Nephron progenitor cell (in vitro differentiated cells): Measurements from ENCODE around the gene PCDHAC2.

Experiments used
- DNase-seq: peaks from one replicate; pipeline ENCODE4 v3.0.0; 2021
- H3K27ac Mint-ChIP-seq: 2 replicates; pipeline ENCODE4 v1.8.0; 2021; ENCODE audit warnings: mild to moderate bottlenecking, moderate library complexity, mixed read lengths
- H3K27me3 Mint-ChIP-seq: 2 replicates; pipeline ENCODE4 v1.8.0; 2021; ENCODE audit warnings: mild to moderate bottlenecking, low read depth, mixed read lengths; ENCODE audit not compliant: poor library complexity
- H3K36me3 Mint-ChIP-seq: 2 replicates; pipeline ENCODE4 v1.8.0; 2021; ENCODE audit warnings: low read depth, mixed read lengths
- H3K4me1 Mint-ChIP-seq: 2 replicates; pipeline ENCODE4 v1.8.0; 2021; ENCODE audit warnings: mixed read lengths
- H3K4me3 Mint-ChIP-seq: 2 replicates; pipeline ENCODE4 v1.8.0; 2021; ENCODE audit warnings: mild to moderate bottlenecking, moderate library complexity, mixed read lengths
- H3K9me3 Mint-ChIP-seq: 2 replicates; pipeline ENCODE4 v1.8.0; 2021; ENCODE audit warnings: mild to moderate bottlenecking, moderate library complexity, mixed read lengths
- CTCF ChIP-seq: fragments of 200-600 bp; sonication (generic); IDR thresholded peaks from 2 replicates; pipeline ENCODE4 v1.5.0; 2021; ENCODE audit warnings: antibody characterized with exemption

PCDHAC2 gene

GRCh38 chr5:140989254-140990020 is 23.2 kb downstream of the PCDHAC2 start:
- no peak overlapping the region for H3K4me3 Mint-ChIP-seq
- no peak for TF ChIP-seq CTCF
- no peak for DNase-seq
- no peaks in the 10 kb centered on the region for H3K27me3 Mint-ChIP-seq
- H3K27ac Mint-ChIP-seq, result peak overlapping the region; percentile 6
- no peaks in the 10 kb centered on the region for H3K36me3 Mint-ChIP-seq
- H3K4me1 Mint-ChIP-seq, result peaks cover 37% of the 10 kb centered on the region
- no peaks in the 10 kb centered on the region for H3K9me3 Mint-ChIP-seq

- H3K27ac Mint-ChIP-seq, result no peak overlapping the region
- no peak for TF ChIP-seq CTCF
These were observed 26.6 kb downstream of the PCDHAC2 start for GRCh38 chr5:140992828-140993227.

GRCh38 chr5:140996060-140996459 is 29.8 kb downstream of the PCDHAC2 start:
- H3K4me1 Mint-ChIP-seq, result peaks cover 2% of the 10 kb centered on the region
- no peak for TF ChIP-seq CTCF
- no peaks in the 10 kb centered on the region for H3K9me3 Mint-ChIP-seq
- H3K27ac Mint-ChIP-seq, result no peak overlapping the region
- no peaks in the 10 kb centered on the region for H3K36me3 Mint-ChIP-seq
- H3K4me3 Mint-ChIP-seq, result no peak overlapping the region
- no peak for DNase-seq
- no peaks in the 10 kb centered on the region for H3K27me3 Mint-ChIP-seq

More at GRCh38 chr5:140992828-140993227, 26.6 kb downstream of the PCDHAC2 start:
- H3K9me3 Mint-ChIP-seq, result no peaks in the 10 kb centered on the region
- DNase-seq, result no peak
- H3K4me3 Mint-ChIP-seq, result no peak overlapping the region
- peaks cover 22% of the 10 kb centered on the region for H3K4me1 Mint-ChIP-seq
- H3K36me3 Mint-ChIP-seq, result no peaks in the 10 kb centered on the region
- H3K27me3 Mint-ChIP-seq, result no peaks in the 10 kb centered on the region

DNA sequence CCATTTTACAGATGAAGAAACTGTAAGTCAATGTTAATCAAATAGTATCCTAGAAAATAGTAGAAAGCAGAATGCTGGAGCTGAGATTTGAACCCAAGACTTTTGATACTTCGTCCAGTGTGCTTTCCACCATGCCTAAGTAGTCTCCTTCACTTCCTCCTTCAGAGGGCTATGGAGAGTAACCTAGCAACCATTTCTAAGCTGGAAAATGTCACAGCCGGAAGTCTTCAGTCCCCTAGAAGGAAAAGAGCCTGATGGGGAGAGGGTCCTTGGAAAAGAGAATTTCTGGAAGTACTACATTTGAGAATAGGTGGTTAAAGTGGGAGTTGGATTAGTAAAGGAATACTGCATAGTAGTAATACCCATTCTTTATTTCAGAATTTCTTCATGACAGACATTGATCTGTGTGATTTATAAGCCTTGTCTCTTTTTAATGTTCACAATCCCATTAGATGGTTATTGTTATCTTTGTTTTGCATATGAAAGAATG is 32.7 kb downstream of the PCDHAC2 start:
- Mint-ChIP-seq H3K27ac (no peak overlapping the region), H3K9me3 (no peaks in the 10 kb centered on the region), H3K36me3 (no peaks in the 10 kb centered on the region), H3K4me3 (no peak overlapping the region), H3K27me3 (peaks cover 4% of the 10 kb centered on the region), H3K4me1 (peaks cover 25% of the 10 kb centered on the region)
- no peak for DNase-seq
- TF ChIP-seq CTCF, result no peak

GRCh38 chr5:141001446-141001843 is 35.2 kb downstream of the PCDHAC2 start:
- H3K27me3 Mint-ChIP-seq, result peaks cover 6% of the 10 kb centered on the region
- H3K4me1 Mint-ChIP-seq, result peaks cover 30% of the 10 kb centered on the region
- peak overlapping the region; percentile 91 for H3K4me3 Mint-ChIP-seq
- H3K36me3 Mint-ChIP-seq, result peaks cover 4% of the 10 kb centered on the region
- DNase-seq, result peak; percentile 43
- no peak for TF ChIP-seq CTCF
- peak overlapping the region; percentile 50 for H3K27ac Mint-ChIP-seq
- H3K9me3 Mint-ChIP-seq, result no peaks in the 10 kb centered on the region
